Measurements from ENCODE around the gene KLHL18.
"Not testable (repeated sequence)": the region's sequence is repeated elsewhere in the genome, so short reads cannot be mapped to it uniquely, and the experiment has no call there.

The KLHL18 gene

GRCh38 chr3:47347217-47347801, 64.6 kb downstream of the KLHL18 start:
- TF ChIP-seq CTCF (conservative IDR thresholded peaks at IDR 0.05; ENCODE audit: low read depth, low read length): no peak
- DNase-seq (ENCODE audit: low read depth): no peak
- H3K4me3 ChIP-seq (ENCODE audit: low read length): no peak overlapping the region

- no peak for DNase-seq (ENCODE audit: low read depth)
- TF ChIP-seq CTCF (conservative IDR thresholded peaks at IDR 0.05; ENCODE audit: low read depth, low read length): no peak
- H3K4me3 ChIP-seq (ENCODE audit: low read length): no peak overlapping the region
These were observed 65.8 kb downstream of the KLHL18 start for GRCh38 chr3:47348411-47349154.

- H3K4me3 ChIP-seq (ENCODE audit: low read length): no peak overlapping the region
- DNase-seq (ENCODE audit: low read depth): no peak
- no peak for TF ChIP-seq CTCF (conservative IDR thresholded peaks at IDR 0.05; ENCODE audit: low read depth, low read length)
These were observed 72.3 kb downstream of the KLHL18 start for GRCh38 chr3:47355010-47355409.

GRCh38 chr3:47356201-47356600, 73.5 kb downstream of the KLHL18 start:
- H3K4me3 ChIP-seq (ENCODE audit: low read length): no peak overlapping the region
- no peak for TF ChIP-seq CTCF (conservative IDR thresholded peaks at IDR 0.05; ENCODE audit: low read depth, low read length)
- DNase-seq (ENCODE audit: low read depth): no peak

GRCh38 chr3:47359323-47359722, 76.6 kb downstream of the KLHL18 start:
- no peak overlapping the region for H3K4me3 ChIP-seq (ENCODE audit: low read length)
- DNase-seq (ENCODE audit: low read depth): no peak
- no peak for TF ChIP-seq CTCF (conservative IDR thresholded peaks at IDR 0.05; ENCODE audit: low read depth, low read length)

GRCh38 chr3:47360110-47360517, 77.4 kb downstream of the KLHL18 start:
- H3K4me3 ChIP-seq (ENCODE audit: low read length); DNase-seq (ENCODE audit: low read depth): not testable (repeated sequence)

GRCh38 chr3:47362701-47363100, 80.0 kb downstream of the KLHL18 start:
- no peak for DNase-seq (ENCODE audit: low read depth)
- no peak for TF ChIP-seq CTCF (conservative IDR thresholded peaks at IDR 0.05; ENCODE audit: low read depth, low read length)
- H3K4me3 ChIP-seq (ENCODE audit: low read length): no peak overlapping the region

Measured in retinal pigment epithelial cell (primary cell).